ENCODE data around the gene HOXD11.
A peak's percentile ranks its signal among the peaks of the same experiment; 100 is the strongest.

HOXD11 gene

GRCh38 chr2:176104316-176105077, 2.6 kb upstream of the HOXD11 start:
- Histone ChIP-seq H3K36me3 (ENCODE audit: insufficient read depth, low read length) (no peaks in the 10 kb centered on the region), H3K27ac (ENCODE audit: low read depth, low read length) (peak overlapping the region; percentile 71), H3K9me3 (ENCODE audit: low read length) (no peaks in the 10 kb centered on the region), H3K4me1 (ENCODE audit: insufficient read depth, low read length) (peaks cover 15% of the 10 kb centered on the region), H3K4me3 (ENCODE audit: low read depth in 1 of 2, low read length in 2 of 2) (peak overlapping the region; percentile 41 to 65), H3K9ac (ENCODE audit: low read length) (peak overlapping the region; percentile 54), H3K27me3 (ENCODE audit: control insufficient read depth in 1 of 2, insufficient read depth in 2 of 2, low read length in 2 of 2) (peaks cover 50 to 83% of the 10 kb centered on the region in 2 donors)

- peak overlapping the region; percentile 71 for H3K27ac ChIP-seq (ENCODE audit: low read depth, low read length)
- H3K27me3 ChIP-seq (ENCODE audit: control insufficient read depth in 1 of 2, insufficient read depth in 2 of 2, low read length in 2 of 2) = peaks cover 47 to 83% of the 10 kb centered on the region in 2 donors
- H3K9ac ChIP-seq (ENCODE audit: low read length) = peak overlapping the region; percentile 54
- peaks cover 15% of the 10 kb centered on the region for H3K4me1 ChIP-seq (ENCODE audit: insufficient read depth, low read length)
- no peaks in the 10 kb centered on the region for H3K9me3 ChIP-seq (ENCODE audit: low read length)
- peak overlapping the region; percentile 41 to 65 for H3K4me3 ChIP-seq (ENCODE audit: low read depth in 1 of 2, low read length in 2 of 2)
- no peaks in the 10 kb centered on the region for H3K36me3 ChIP-seq (ENCODE audit: insufficient read depth, low read length)
These were observed 1.9 kb upstream of the HOXD11 start for GRCh38 chr2:176105078-176105729.

GRCh38 chr2:176105730-176106580, 1.1 kb upstream of the HOXD11 start:
- Histone ChIP-seq H3K9ac (ENCODE audit: low read length) (peak overlapping the region; percentile 54), H3K27ac (ENCODE audit: low read depth, low read length) (peak overlapping the region; percentile 74)

GRCh38 chr2:176107731-176108181, 676 bp downstream of the HOXD11 start:
- Histone ChIP-seq H3K4me1 (ENCODE audit: insufficient read depth, low read length) (peaks cover 23% of the 10 kb centered on the region), H3K9me3 (ENCODE audit: low read length) (no peaks in the 10 kb centered on the region), H3K27ac (ENCODE audit: low read depth, low read length) (no peak overlapping the region), H3K36me3 (ENCODE audit: insufficient read depth, low read length) (no peaks in the 10 kb centered on the region), H3K27me3 (ENCODE audit: control insufficient read depth in 1 of 2, insufficient read depth in 2 of 2, low read length in 2 of 2) (peaks cover 33 to 86% of the 10 kb centered on the region in 2 donors), H3K4me3 (ENCODE audit: low read depth in 1 of 2, low read length in 2 of 2) (peak overlapping the region in 1 of 2 donors; percentile 47), H3K9ac (ENCODE audit: low read length) (no peak overlapping the region)

More at GRCh38 chr2:176105730-176106580, 1.1 kb upstream of the HOXD11 start:
- Histone ChIP-seq H3K4me3 (ENCODE audit: low read depth in 1 of 2, low read length in 2 of 2) (peak overlapping the region; percentile 33 to 65), H3K36me3 (ENCODE audit: insufficient read depth, low read length) (no peaks in the 10 kb centered on the region), H3K27me3 (ENCODE audit: control insufficient read depth in 1 of 2, insufficient read depth in 2 of 2, low read length in 2 of 2) (peaks cover 45 to 83% of the 10 kb centered on the region in 2 donors), H3K4me1 (ENCODE audit: insufficient read depth, low read length) (peaks cover 19% of the 10 kb centered on the region), H3K9me3 (ENCODE audit: low read length) (no peaks in the 10 kb centered on the region)

GRCh38 chr2:176109192-176109901, 2.3 kb downstream of the HOXD11 start:
- Histone ChIP-seq H3K36me3 (ENCODE audit: insufficient read depth, low read length) (no peaks in the 10 kb centered on the region), H3K27ac (ENCODE audit: low read depth, low read length) (no peak overlapping the region), H3K4me1 (ENCODE audit: insufficient read depth, low read length) (peaks cover 15% of the 10 kb centered on the region), H3K9me3 (ENCODE audit: low read length) (no peaks in the 10 kb centered on the region), H3K9ac (ENCODE audit: low read length) (peak overlapping the region; percentile 62), H3K27me3 (ENCODE audit: control insufficient read depth in 1 of 2, insufficient read depth in 2 of 2, low read length in 2 of 2) (peaks cover 39 to 83% of the 10 kb centered on the region in 2 donors), H3K4me3 (ENCODE audit: low read depth in 1 of 2, low read length in 2 of 2) (peak overlapping the region; percentile 21 to 41)

- peaks cover 15% of the 10 kb centered on the region for H3K4me1 ChIP-seq (ENCODE audit: insufficient read depth, low read length)
- peak overlapping the region; percentile 6 for H3K9ac ChIP-seq (ENCODE audit: low read length)
- no peaks in the 10 kb centered on the region for H3K36me3 ChIP-seq (ENCODE audit: insufficient read depth, low read length)
- no peak overlapping the region for H3K27ac ChIP-seq (ENCODE audit: low read depth, low read length)
- peaks cover 36 to 83% of the 10 kb centered on the region in 2 donors for H3K27me3 ChIP-seq (ENCODE audit: control insufficient read depth in 1 of 2, insufficient read depth in 2 of 2, low read length in 2 of 2)
- no peaks in the 10 kb centered on the region for H3K9me3 ChIP-seq (ENCODE audit: low read length)
- peak overlapping the region; percentile 39 to 41 for H3K4me3 ChIP-seq (ENCODE audit: low read depth in 1 of 2, low read length in 2 of 2)
These were observed 2.9 kb downstream of the HOXD11 start for GRCh38 chr2:176109946-176110345.

GRCh38 chr2:176110415-176111308, 3.6 kb downstream of the HOXD11 start:
- Histone ChIP-seq H3K4me1 (ENCODE audit: insufficient read depth, low read length) (peaks cover 17% of the 10 kb centered on the region), H3K4me3 (ENCODE audit: low read depth in 1 of 2, low read length in 2 of 2) (peak overlapping the region; percentile 39 to 41), H3K36me3 (ENCODE audit: insufficient read depth, low read length) (no peaks in the 10 kb centered on the region), H3K27ac (ENCODE audit: low read depth, low read length) (peak overlapping the region; percentile 10), H3K27me3 (ENCODE audit: control insufficient read depth in 1 of 2, insufficient read depth in 2 of 2, low read length in 2 of 2) (peaks cover 28 to 77% of the 10 kb centered on the region in 2 donors), H3K9ac (ENCODE audit: low read length) (peak overlapping the region; percentile 24), H3K9me3 (ENCODE audit: low read length) (no peaks in the 10 kb centered on the region)

GRCh38 chr2:176111309-176111663, 4.2 kb downstream of the HOXD11 start:
- Histone ChIP-seq H3K4me1 (ENCODE audit: insufficient read depth, low read length) (peaks cover 17% of the 10 kb centered on the region), H3K9ac (ENCODE audit: low read length) (peak overlapping the region; percentile 24), H3K4me3 (ENCODE audit: low read depth in 1 of 2, low read length in 2 of 2) (peak overlapping the region in 1 of 2 donors; percentile 41), H3K36me3 (ENCODE audit: insufficient read depth, low read length) (no peaks in the 10 kb centered on the region), H3K27ac (ENCODE audit: low read depth, low read length) (peak overlapping the region; percentile 35), H3K9me3 (ENCODE audit: low read length) (no peaks in the 10 kb centered on the region), H3K27me3 (ENCODE audit: control insufficient read depth in 1 of 2, insufficient read depth in 2 of 2, low read length in 2 of 2) (peaks cover 28 to 77% of the 10 kb centered on the region in 2 donors)

- H3K27me3 ChIP-seq (ENCODE audit: control insufficient read depth in 1 of 2, insufficient read depth in 2 of 2, low read length in 2 of 2) = peaks cover 30 to 77% of the 10 kb centered on the region in 2 donors
- no peaks in the 10 kb centered on the region for H3K36me3 ChIP-seq (ENCODE audit: insufficient read depth, low read length)
- peak overlapping the region; percentile 27 for H3K9ac ChIP-seq (ENCODE audit: low read length)
- peaks cover 13% of the 10 kb centered on the region for H3K4me1 ChIP-seq (ENCODE audit: insufficient read depth, low read length)
- peak overlapping the region; percentile 35 for H3K27ac ChIP-seq (ENCODE audit: low read depth, low read length)
- H3K9me3 ChIP-seq (ENCODE audit: low read length) = no peaks in the 10 kb centered on the region
- peak overlapping the region; percentile 39 to 45 for H3K4me3 ChIP-seq (ENCODE audit: low read depth in 1 of 2, low read length in 2 of 2)
These were observed 4.8 kb downstream of the HOXD11 start for GRCh38 chr2:176111846-176112374.

Data from muscle layer of colon (tissue), 2 donors.